HG03575 (cell line): ENCODE measurements around the gene P4HB.

Experiments
- ATAC-seq: cut with Tn5 transposase; IDR thresholded peaks from one replicate; pipeline ENCODE4 v1.9.1; 2021; ENCODE audit not compliant: unreplicated experiment, insufficient number of reproducible peaks, low FRiP score; ENCODE audit errors: extremely low read depth

P4HB gene

GRCh38 chr17:81837641-81838040, 22.7 kb downstream of the P4HB start:
- no peak for ATAC-seq

GRCh38 chr17:81834831-81835267, 25.5 kb downstream of the P4HB start, which contains the start of gene PPP1R27:
Gene PPP1R27 (minus strand): TSS chr17:81835050. CDS start chr17:81834953, 97 bp downstream.
- ATAC-seq, result no peak

- ATAC-seq, result no peak
Observed at GRCh38 chr17:81833921-81834830, 26.2 kb downstream of the P4HB start.

DNA sequence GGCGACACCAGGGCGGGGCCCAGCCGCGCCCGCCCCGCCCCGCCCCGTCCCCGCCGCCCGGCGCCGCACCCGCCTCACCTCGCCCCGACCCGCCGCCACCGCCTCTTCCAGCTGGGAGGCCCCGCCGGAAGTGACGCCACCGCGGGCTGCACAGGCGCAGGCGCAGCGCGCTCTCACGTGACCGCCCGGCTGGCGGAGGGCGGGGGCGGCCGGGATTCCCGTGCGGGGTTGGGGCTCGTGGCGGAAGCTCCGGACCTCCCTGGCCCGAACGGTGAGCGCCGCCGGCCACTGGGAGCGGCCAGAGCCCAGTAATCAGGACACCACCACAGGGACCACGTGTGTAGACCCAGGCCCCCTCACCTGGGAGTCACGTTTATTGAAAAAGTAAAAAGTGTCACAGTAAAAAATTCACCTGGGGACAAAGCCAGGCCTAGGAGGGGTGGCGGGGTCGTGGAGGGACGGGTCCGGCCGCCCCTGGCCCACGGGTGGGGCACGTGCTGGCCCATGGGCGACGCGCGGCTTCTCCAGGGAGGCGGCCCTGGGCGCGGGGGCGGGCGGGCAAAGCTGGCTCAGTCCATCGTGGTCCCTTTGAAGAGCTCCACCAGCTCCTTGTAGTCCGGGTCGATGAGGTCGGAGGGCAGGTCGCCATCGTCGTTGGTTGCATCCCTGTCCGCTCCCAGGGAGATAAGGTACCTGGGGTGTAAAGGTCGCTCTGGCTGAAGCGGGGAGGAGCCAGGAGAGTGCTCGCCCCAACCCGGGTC, 27.0 kb downstream of the P4HB start, which contains the start of gene MCRIP1:
TSS of gene MCRIP1 (minus strand) at position 132 of the 761 bp plus-strand sequence. CDS start 8,785 bp downstream, outside the sequence.
- no peak for ATAC-seq

- no peak for ATAC-seq
Observed at GRCh38 chr17:81832608-81833159, 27.7 kb downstream of the P4HB start.

DNA sequence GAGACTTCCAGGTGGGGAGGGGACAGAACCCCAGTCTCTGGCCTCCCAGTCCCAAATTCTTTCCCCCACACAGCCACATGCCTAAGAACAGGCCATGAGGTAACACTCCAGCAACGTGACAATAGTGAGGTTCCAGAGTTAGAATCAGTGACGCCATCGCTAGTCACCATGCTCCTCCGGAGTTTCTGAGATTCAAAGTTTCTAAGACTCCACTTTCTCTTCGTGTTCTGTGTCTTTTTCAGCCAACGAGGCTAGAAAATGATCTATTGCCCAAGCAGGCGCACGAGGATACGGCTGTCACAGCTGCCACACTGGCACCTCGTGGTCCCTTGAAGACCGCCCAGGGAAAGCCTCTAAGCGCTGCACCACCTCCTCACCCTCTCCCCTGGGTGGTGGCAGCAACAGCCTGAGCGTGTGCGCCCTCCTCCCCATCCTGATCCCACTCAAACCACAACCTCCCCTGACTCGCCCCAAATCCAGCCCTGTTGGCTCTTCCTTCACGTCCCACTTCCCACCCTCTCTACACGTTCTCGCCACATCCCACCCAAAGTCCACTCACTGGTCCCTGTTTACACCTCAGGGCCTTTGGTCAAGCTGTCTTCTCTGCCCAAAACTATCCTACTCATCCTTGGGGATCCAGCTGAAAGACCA, 28.3 kb downstream of the P4HB start:
- ATAC-seq, result no peak

- no peak for ATAC-seq
Observed at GRCh38 chr17:81831563-81831956, 28.8 kb downstream of the P4HB start.

DNA sequence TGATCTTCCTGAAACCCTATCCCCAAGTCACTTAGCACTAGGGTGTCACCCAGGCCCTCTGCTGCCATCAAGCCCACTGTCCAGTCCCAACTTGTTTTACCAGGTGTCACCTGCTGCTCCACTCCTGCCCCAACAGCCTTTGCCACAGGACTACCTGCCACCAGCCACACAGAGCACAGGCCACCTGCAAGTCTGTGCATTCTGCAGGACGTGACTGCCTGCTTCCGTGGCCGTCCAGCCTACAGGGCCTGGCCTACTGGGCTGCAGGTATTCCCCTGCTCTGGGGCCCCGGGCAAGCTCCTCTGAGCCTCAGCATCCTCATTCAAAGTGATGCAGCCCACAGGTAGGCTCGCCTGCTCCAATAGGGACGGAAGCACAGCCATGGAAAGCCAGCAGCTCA, 30.5 kb downstream of the P4HB start:
- ATAC-seq, result no peak

DNA sequence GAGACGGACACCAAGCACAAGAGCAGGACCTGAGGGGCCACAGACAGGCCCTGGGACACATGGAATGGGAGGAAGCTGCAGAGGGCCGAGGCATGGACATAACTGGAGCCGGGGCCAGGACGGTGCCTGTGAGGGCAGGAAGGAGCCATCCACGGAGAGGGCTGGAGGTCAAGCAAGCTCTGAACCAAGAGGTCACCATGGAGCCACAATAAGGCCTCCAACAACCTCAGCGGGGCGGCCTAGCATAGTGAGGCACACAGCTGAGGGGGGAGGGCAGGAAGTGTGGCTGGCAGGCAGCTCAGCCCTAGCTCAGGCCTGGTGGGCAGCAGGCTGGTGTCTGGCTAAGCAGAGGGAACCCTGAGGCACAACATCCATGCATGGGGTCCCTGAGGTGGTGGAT, 31.7 kb downstream of the P4HB start:
- no peak for ATAC-seq

- no peak for ATAC-seq
Observed at GRCh38 chr17:81825841-81826466, 34.4 kb downstream of the P4HB start.

- ATAC-seq, result no peak
Observed at GRCh38 chr17:81824595-81824994, 35.7 kb downstream of the P4HB start.

DNA sequence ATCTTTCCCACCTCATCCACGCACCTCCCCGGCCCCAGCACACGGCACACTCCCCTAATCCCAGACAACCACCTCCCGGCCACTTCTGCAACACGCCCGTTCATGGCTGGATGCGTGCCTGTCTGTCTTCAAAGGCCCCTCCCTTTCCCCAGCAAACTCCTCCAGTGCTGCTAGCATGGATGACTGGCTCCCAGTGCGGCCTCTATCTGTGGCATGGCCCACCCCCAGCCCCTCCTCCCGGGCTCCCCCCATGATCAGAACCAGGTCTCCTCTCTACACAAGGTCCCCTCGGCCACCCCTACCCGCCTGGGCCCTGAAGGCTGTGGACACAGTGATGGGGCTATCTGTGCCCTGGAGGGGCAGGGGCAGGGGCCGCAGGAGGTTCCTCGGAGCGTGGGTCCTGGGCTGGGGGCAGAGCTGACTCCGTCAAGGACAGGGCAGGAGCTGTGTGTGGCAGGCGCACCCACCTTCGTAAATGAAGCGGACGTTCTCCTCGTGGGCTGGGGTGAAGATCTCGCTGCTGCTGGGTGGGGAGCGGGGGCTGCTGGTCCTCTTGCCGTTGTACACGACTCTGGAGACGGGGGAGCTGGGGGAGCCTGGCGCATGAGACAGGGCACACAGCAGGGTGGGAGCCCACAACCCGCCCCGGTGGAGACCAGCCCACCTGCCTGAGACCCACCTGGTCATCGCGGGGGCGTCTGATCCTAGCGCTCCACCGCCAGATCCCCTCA, 36.4 kb downstream of the P4HB start:
- ATAC-seq, result no peak

DNA sequence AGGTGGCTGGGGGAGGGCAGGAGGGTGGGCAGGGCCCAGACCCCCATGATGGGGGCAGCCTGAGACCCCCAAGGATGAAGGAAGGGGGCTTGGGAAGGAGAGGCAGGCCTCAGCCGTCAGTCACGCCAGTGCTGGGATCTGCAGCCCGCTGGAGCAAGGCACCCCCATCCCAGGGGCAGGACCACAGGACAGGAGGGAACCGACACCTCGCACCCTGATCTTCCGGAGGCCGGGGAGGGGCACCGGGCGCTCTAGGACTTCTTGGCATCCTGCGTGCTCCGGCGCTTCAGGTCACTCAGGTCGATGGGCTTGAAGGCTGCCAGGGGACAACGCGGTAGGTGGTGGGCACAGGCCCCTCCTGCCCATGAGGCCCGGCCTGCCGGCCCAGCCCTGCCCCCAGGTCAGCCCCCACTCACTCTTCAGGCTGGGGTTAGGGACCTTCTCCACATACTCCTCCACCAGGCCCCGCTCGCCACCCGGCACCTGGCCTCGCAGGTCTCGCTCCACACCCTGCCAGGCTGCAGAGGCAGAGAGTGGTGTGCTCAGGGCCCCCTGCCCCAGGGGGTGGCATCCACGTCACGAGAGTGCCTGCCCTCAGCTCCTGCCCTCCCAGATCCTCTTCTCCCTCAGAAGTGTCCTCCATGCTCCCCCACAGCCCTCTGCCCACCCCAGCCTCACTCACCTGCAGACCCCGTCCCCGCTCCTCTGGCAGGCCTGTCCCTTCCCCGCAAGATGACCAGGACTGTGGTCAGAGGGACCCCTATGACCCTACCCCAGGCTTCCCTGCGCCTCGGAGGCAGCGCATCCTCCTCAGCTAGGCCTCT, 37.1 kb downstream of the P4HB start:
- no peak for ATAC-seq

DNA sequence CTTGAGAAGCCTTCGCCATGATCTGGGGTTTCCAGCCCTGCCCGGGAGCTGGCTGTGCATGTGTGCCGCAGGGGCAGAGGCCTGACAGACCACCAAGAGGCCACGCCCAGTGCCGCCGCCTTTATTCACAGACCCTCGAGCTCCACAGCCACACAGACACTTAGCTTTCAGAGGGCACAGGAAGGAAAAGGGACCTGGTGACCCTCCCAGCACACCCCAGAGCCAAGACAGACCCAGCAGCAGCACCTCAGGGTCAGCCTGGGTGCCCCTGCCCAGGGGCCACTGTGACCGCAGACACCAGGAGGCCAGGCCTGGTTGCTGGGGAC, 38.1 kb downstream of the P4HB start:
- no peak for ATAC-seq

DNA sequence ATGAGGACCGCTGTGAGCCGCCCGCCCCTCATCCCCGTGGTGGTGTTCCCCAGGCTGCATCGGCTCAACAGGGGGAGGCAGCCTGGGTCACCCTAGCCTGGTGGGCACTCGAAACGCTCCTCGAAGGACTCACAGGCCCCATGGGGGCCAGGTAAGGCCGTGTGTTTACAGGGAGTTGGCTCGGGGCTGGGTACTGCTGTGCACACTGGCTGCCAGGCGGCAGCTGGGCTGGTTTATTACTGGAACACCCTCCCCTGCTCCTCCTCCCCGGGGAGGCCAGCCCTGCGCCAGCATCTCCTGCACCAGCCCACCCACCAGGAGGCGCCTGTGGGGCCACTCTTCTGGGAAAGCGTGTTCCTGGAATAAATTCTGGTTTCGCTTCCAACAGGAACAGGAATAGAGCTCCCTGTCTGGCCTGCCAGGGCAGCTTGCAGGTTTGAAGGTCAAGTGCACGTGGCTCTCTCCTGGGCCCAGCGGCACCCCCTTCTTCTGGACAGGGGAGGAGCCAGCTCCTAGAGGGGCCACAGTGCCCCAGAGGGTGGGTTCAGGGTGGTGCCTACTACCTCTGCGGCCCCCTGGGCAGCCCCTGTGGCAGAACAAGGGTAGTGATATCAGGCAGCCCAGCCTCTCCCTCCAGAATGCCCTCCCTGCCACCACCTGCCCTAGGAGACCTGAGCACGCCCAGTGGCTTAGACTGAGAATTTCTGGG, 38.6 kb downstream of the P4HB start:
- no peak for ATAC-seq

GRCh38 chr17:81821147-81821546, 39.2 kb downstream of the P4HB start:
- ATAC-seq, result no peak

- ATAC-seq, result no peak
Observed at GRCh38 chr17:81819708-81820107, 40.6 kb downstream of the P4HB start.
